Stimulated activated naive CD4-positive, alpha-beta T cell treated with Interleukin-2 at 50 U/mL for 16 hours (primary cell): ENCODE measurements around the gene MAGEB16.

ENCODE experiments used
- DNase-seq: peaks from one replicate; lab custom pipeline; 2025; lab: John Stamatoyannopoulos, UW

Gene MAGEB16

GRCh38 chrX:35798042-35798441 is at the start of gene MAGEB16:
Gene MAGEB16, plus strand, starts transcription at chrX:35798342. Its CDS starts 3,855 bp downstream, at chrX:35802197.
- DNase-seq: no peak

GRCh38 chrX:35773958-35774564 is 24.1 kb upstream of the MAGEB16 start:
- no peak for DNase-seq

GRCh38 chrX:35785075-35785474 is 13.1 kb upstream of the MAGEB16 start:
- DNase-seq: no peak

- no peak for DNase-seq
Measured at GRCh38 chrX:35786271-35786670, 11.9 kb upstream of the MAGEB16 start.

GRCh38 chrX:35787867-35788266 is 10.3 kb upstream of the MAGEB16 start:
- DNase-seq: no peak

GRCh38 chrX:35800474-35800873 is 2.3 kb downstream of the MAGEB16 start:
- DNase-seq: no peak

- no peak for DNase-seq
Measured at GRCh38 chrX:35809781-35810180, 11.6 kb downstream of the MAGEB16 start.

- DNase-seq: no peak
Measured at GRCh38 chrX:35819241-35819640, 21.1 kb downstream of the MAGEB16 start.

- DNase-seq: no peak
Measured at GRCh38 chrX:35826503-35826902, 28.4 kb downstream of the MAGEB16 start.

- DNase-seq: no peak
Measured at GRCh38 chrX:35829501-35829900, 31.4 kb downstream of the MAGEB16 start.

- DNase-seq: no peak
Measured at GRCh38 chrX:35841872-35842271, 43.7 kb downstream of the MAGEB16 start.

GRCh38 chrX:35842674-35843073 is 44.5 kb downstream of the MAGEB16 start:
- no peak for DNase-seq

- DNase-seq: no peak
Measured at GRCh38 chrX:35847736-35848135, 49.6 kb downstream of the MAGEB16 start.
